Loucy (cell line): ENCODE data around the gene CYP4B1.

Experiments
- H2AFZ ChIP-seq: fragments of 200-600 bp; sonication (generic); 2 replicates; pipeline ENCODE4 v1.6.0; 2016; ENCODE audit warnings: antibody characterized with exemption, mild to moderate bottlenecking, low read length, moderate library complexity
- H3F3A ChIP-seq: fragments of 200-600 bp; 2 replicates; pipeline ENCODE4 v1.6.0; 2016; ENCODE audit warnings: antibody characterized with exemption, low read depth, mild to moderate bottlenecking
- H3K27me3 ChIP-seq: fragments of 200-600 bp; sonication (generic); 2 replicates; pipeline ENCODE4 v1.6.1; 2014; ENCODE audit warnings: low read length, mild to moderate bottlenecking; ENCODE audit not compliant: insufficient read depth, poor library complexity, severe bottlenecking
- H3K36me3 ChIP-seq: fragments of 200-600 bp; sonication (generic); 2 replicates; pipeline ENCODE4 v1.6.1; 2016; ENCODE audit warnings: low read length; ENCODE audit not compliant: insufficient read depth
- H3K4me1 ChIP-seq: fragments of 200-600 bp; sonication (generic); 2 replicates; pipeline ENCODE4 v1.5.1; 2014; ENCODE audit warnings: low read length, mild to moderate bottlenecking; ENCODE audit not compliant: insufficient read depth, poor library complexity, severe bottlenecking
- H3K4me2 ChIP-seq: fragments of 200-600 bp; sonication (generic); 2 replicates; pipeline ENCODE4 v1.6.0; 2014; ENCODE audit warnings: antibody characterized with exemption, low read length, low read depth, mild to moderate bottlenecking; ENCODE audit not compliant: poor library complexity, severe bottlenecking
- H3K4me3 ChIP-seq: fragments of 200-600 bp; sonication (generic); 2 replicates; pipeline ENCODE4 v1.5.1; 2014; ENCODE audit warnings: low read length, mild to moderate bottlenecking, mixed read lengths; ENCODE audit not compliant: poor library complexity, severe bottlenecking
- H3K79me2 ChIP-seq: fragments of 200-600 bp; sonication (generic); 2 replicates; pipeline ENCODE4 v1.6.1; 2014; ENCODE audit warnings: low read length; ENCODE audit not compliant: insufficient read depth
- H3K9ac ChIP-seq: fragments of 200-600 bp; sonication (generic); 2 replicates; pipeline ENCODE4 v1.6.0; 2014; ENCODE audit warnings: mild to moderate bottlenecking, low read depth, low read length, moderate library complexity; ENCODE audit not compliant: poor library complexity, severe bottlenecking
- H3K9me2 ChIP-seq: fragments of 200-600 bp; sonication (generic); replicated peaks from 2 replicates; pipeline ENCODE4 v1.6.1; 2016; ENCODE audit warnings: low read depth, low read length, mixed read lengths
- H3K9me3 ChIP-seq: fragments of 200-600 bp; sonication (generic); 2 replicates; pipeline ENCODE4 v1.6.1; 2014; ENCODE audit warnings: mild to moderate bottlenecking, antibody characterized with exemption, low read length, low read depth; ENCODE audit not compliant: insufficient read depth
- H4K20me1 ChIP-seq: fragments of 200-600 bp; sonication (generic); 2 replicates; pipeline ENCODE4 v1.6.0; 2014; ENCODE audit warnings: antibody characterized with exemption, low read length, mild to moderate bottlenecking; ENCODE audit not compliant: insufficient read depth, poor library complexity, severe bottlenecking
- EZH2phosphoT487 ChIP-seq: fragments of 200-600 bp; IDR thresholded peaks from 2 replicates; pipeline ENCODE4 v1.6.1; 2018; ENCODE audit warnings: antibody characterized with exemption, mild to moderate bottlenecking, moderate library complexity, borderline replicate concordance
- TF ChIP-seq, protein P1 (sequence below): fragments of 200-600 bp; sonication (generic); conservative IDR thresholded peaks from 2 replicates; pipeline ENCODE4 v1.5.1; 2014; ENCODE audit warnings: mild to moderate bottlenecking, antibody characterized with exemption, low read length

CYP4B1 gene

DNA sequence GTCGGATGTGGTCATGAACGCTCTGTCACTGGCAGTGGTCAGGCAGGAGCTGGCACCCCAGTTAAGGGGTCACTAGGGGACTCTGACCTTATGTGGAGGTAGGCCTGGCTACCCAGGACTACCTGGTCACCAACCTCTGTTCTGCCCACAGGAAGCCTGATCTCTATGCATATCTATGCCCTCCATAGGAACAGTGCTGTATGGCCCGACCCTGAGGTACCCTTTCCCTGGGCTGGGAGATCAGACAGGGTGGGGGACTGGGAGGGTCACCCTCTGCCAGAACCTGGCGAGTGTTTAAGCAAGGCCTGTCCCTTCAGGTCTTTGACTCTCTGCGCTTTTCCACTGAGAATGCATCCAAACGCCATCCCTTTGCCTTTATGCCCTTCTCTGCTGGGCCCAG is 19.0 kb downstream of the CYP4B1 start:
- no peak overlapping the region for H3K4me2 ChIP-seq
- no peaks in the 10 kb centered on the region for H3K9me2 ChIP-seq
- no peak overlapping the region for H3K9ac ChIP-seq
- H3K27me3 ChIP-seq, result no peaks in the 10 kb centered on the region
- H3K36me3 ChIP-seq, result no peaks in the 10 kb centered on the region
- no peak overlapping the region for H3K4me3 ChIP-seq
- TF ChIP-seq EZH2phosphoT487, result no peak
- TF ChIP-seq, protein P1, sequence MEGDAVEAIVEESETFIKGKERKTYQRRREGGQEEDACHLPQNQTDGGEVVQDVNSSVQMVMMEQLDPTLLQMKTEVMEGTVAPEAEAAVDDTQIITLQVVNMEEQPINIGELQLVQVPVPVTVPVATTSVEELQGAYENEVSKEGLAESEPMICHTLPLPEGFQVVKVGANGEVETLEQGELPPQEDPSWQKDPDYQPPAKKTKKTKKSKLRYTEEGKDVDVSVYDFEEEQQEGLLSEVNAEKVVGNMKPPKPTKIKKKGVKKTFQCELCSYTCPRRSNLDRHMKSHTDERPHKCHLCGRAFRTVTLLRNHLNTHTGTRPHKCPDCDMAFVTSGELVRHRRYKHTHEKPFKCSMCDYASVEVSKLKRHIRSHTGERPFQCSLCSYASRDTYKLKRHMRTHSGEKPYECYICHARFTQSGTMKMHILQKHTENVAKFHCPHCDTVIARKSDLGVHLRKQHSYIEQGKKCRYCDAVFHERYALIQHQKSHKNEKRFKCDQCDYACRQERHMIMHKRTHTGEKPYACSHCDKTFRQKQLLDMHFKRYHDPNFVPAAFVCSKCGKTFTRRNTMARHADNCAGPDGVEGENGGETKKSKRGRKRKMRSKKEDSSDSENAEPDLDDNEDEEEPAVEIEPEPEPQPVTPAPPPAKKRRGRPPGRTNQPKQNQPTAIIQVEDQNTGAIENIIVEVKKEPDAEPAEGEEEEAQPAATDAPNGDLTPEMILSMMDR, result no peak
- peaks cover 3% of the 10 kb centered on the region for H3K4me1 ChIP-seq
- H3K9me3 ChIP-seq, result no peaks in the 10 kb centered on the region
- H3F3A ChIP-seq, result no peaks in the 10 kb centered on the region
- no peaks in the 10 kb centered on the region for H4K20me1 ChIP-seq
- no peak overlapping the region for H2AFZ ChIP-seq
- no peaks in the 10 kb centered on the region for H3K79me2 ChIP-seq

DNA sequence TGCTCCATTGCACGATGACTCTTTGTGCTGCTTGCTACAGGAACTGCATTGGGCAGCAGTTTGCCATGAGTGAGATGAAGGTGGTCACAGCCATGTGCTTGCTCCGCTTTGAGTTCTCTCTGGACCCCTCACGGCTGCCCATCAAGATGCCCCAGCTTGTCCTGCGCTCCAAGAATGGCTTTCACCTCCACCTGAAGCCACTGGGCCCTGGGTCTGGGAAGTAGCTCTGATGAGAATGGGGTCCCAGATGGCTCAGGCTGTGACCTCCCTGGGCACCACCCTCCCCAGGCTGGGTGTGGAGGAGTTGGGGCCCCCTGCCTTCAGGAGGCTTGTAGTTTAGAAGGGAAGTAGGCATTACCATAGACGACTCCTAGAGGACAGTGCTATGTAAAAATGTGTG is 19.7 kb downstream of the CYP4B1 start:
- Histone ChIP-seq H3K4me2 (no peak overlapping the region), H3K9me2 (no peaks in the 10 kb centered on the region), H3K9ac (no peak overlapping the region), H3K27me3 (no peaks in the 10 kb centered on the region), H3F3A (no peaks in the 10 kb centered on the region), H3K36me3 (no peaks in the 10 kb centered on the region), H3K4me1 (peaks cover 3% of the 10 kb centered on the region), H3K9me3 (no peaks in the 10 kb centered on the region), H4K20me1 (no peaks in the 10 kb centered on the region), H3K4me3 (no peak overlapping the region), H2AFZ (no peak overlapping the region), H3K79me2 (no peaks in the 10 kb centered on the region)
- TF ChIP-seq, protein P1, result no peak
- no peak for TF ChIP-seq EZH2phosphoT487

DNA sequence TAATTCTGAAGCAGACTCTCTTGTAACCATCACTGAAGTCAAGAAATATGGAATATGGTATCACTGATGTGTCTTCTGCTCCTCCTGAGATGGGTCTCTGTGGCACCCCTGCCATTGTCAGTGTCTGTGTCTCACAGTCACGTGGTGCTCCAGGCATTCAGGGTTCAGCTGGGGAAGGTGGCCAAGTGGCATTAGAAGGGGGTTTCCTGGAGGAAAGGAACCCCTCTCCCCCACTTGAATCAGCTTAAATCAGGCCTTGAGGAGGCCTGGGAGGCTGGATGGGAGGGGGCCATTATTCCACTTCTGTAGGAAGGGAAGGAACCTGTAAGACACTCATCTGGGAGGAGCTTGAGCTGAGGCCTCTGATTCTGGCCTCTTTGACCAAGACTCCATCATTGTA is 20.5 kb downstream of the CYP4B1 start:
- Histone ChIP-seq H4K20me1 (no peaks in the 10 kb centered on the region), H3K4me2 (no peak overlapping the region), H3K9me3 (no peaks in the 10 kb centered on the region), H3K9ac (no peak overlapping the region), H3K27me3 (no peaks in the 10 kb centered on the region), H3K4me3 (no peak overlapping the region), H3K36me3 (no peaks in the 10 kb centered on the region), H2AFZ (no peak overlapping the region), H3K4me1 (peaks cover 3% of the 10 kb centered on the region), H3K9me2 (no peaks in the 10 kb centered on the region), H3F3A (no peaks in the 10 kb centered on the region), H3K79me2 (no peaks in the 10 kb centered on the region)
- TF ChIP-seq, protein P1, result no peak
- TF ChIP-seq EZH2phosphoT487, result no peak
